ENCODE data around the gene PLPPR2.
"Not testable (repeated sequence)": the region's sequence is repeated elsewhere in the genome, so short reads cannot be mapped to it uniquely, and the experiment has no call there.

The PLPPR2 gene

GRCh38 chr19:11335449-11336146 is 19.6 kb upstream of the PLPPR2 start:
- Mint-ChIP-seq H3K27ac (no peak overlapping the region), H3K27me3 (no peaks in the 10 kb centered on the region), H3K4me3 (no peak overlapping the region), H3K36me3 (peaks cover 10% of the 10 kb centered on the region), H3K4me1 (peaks cover 27% of the 10 kb centered on the region), H3K9me3 (no peaks in the 10 kb centered on the region)

- Mint-ChIP-seq H3K4me1 (peaks cover 27% of the 10 kb centered on the region), H3K9me3 (no peaks in the 10 kb centered on the region), H3K27me3 (no peaks in the 10 kb centered on the region), H3K36me3 (peaks cover 8% of the 10 kb centered on the region), H3K4me3 (no peak overlapping the region), H3K27ac (no peak overlapping the region)
Measured at GRCh38 chr19:11337080-11337479, 18.2 kb upstream of the PLPPR2 start.

- Mint-ChIP-seq H3K27me3 (no peaks in the 10 kb centered on the region), H3K36me3 (peaks cover 7% of the 10 kb centered on the region), H3K4me3 (no peak overlapping the region), H3K4me1 (peaks cover 27% of the 10 kb centered on the region), H3K9me3 (no peaks in the 10 kb centered on the region), H3K27ac (no peak overlapping the region)
Measured at GRCh38 chr19:11338121-11338520, 17.1 kb upstream of the PLPPR2 start.

- no peaks in the 10 kb centered on the region for H3K27me3 Mint-ChIP-seq
- H3K4me1 Mint-ChIP-seq, result peaks cover 27% of the 10 kb centered on the region
- peaks cover 7% of the 10 kb centered on the region for H3K36me3 Mint-ChIP-seq
- H3K9me3 Mint-ChIP-seq, result no peaks in the 10 kb centered on the region
- H3K27ac Mint-ChIP-seq, result no peak overlapping the region
- peak overlapping the region; percentile 66 for H3K4me3 Mint-ChIP-seq
Measured at GRCh38 chr19:11338569-11339253, 16.5 kb upstream of the PLPPR2 start.

GRCh38 chr19:11339254-11340098 is 15.8 kb upstream of the PLPPR2 start, which contains the start of gene RAB3D:
RAB3D (minus strand) TSS chr19:11339657; CDS start chr19:11337399, 2,258 bp downstream.
- peak within 1 kb of the TSS; percentile 66 for H3K4me3 Mint-ChIP-seq
- no peak within 1 kb of the TSS for H3K27ac Mint-ChIP-seq
- no peaks in the 10 kb centered on the region for H3K9me3 Mint-ChIP-seq
- no peaks in the 10 kb centered on the region for H3K27me3 Mint-ChIP-seq
- H3K4me1 Mint-ChIP-seq, result peaks cover 30% of the 10 kb centered on the region
- H3K36me3 Mint-ChIP-seq, result peaks cover 7% of the 10 kb centered on the region

- H3K27me3 Mint-ChIP-seq, H3K36me3 Mint-ChIP-seq, H3K27ac Mint-ChIP-seq, H3K9me3 Mint-ChIP-seq: not testable (repeated sequence)
- Mint-ChIP-seq H3K4me1 (peaks cover 33% of the 10 kb centered on the region), H3K4me3 (peak overlapping the region; percentile 64)
Measured at GRCh38 chr19:11340099-11340467, 15.1 kb upstream of the PLPPR2 start.

- H3K27me3 Mint-ChIP-seq, result no peaks in the 10 kb centered on the region
- H3K4me1 Mint-ChIP-seq, result peaks cover 51% of the 10 kb centered on the region
- H3K9me3 Mint-ChIP-seq, result no peaks in the 10 kb centered on the region
- no peak overlapping the region for H3K4me3 Mint-ChIP-seq
- peaks cover 2% of the 10 kb centered on the region for H3K36me3 Mint-ChIP-seq
- H3K27ac Mint-ChIP-seq, result no peak overlapping the region
Measured at GRCh38 chr19:11342429-11342828, 12.8 kb upstream of the PLPPR2 start.

- Mint-ChIP-seq H3K27ac (peak overlapping the region; percentile 99), H3K4me1 (peaks cover 31% of the 10 kb centered on the region), H3K27me3 (no peaks in the 10 kb centered on the region), H3K36me3 (peaks cover 2% of the 10 kb centered on the region), H3K4me3 (peak overlapping the region; percentile 100), H3K9me3 (no peaks in the 10 kb centered on the region)
Measured at GRCh38 chr19:11345122-11345803, 10.0 kb upstream of the PLPPR2 start.

- no peaks in the 10 kb centered on the region for H3K9me3 Mint-ChIP-seq
- peak within 1 kb of the TSS; percentile 100 for H3K4me3 Mint-ChIP-seq
- peak within 1 kb of the TSS; percentile 99 for H3K27ac Mint-ChIP-seq
- peaks cover 31% of the 10 kb centered on the region for H3K4me1 Mint-ChIP-seq
- no peaks in the 10 kb centered on the region for H3K27me3 Mint-ChIP-seq
- peaks cover 2% of the 10 kb centered on the region for H3K36me3 Mint-ChIP-seq
Measured at GRCh38 chr19:11346104-11346940, 8.9 kb upstream of the PLPPR2 start, which contains the start of the genes CCDC159 and TMEM205. CCDC159 (plus strand) TSS chr19:11346519; CDS start chr19:11346607, 88 bp downstream. TMEM205 (minus strand) TSS chr19:11346268; CDS start chr19:11345619, 649 bp downstream.

GRCh38 chr19:11347546-11348039 is 7.6 kb upstream of the PLPPR2 start:
- Mint-ChIP-seq H3K9me3 (no peaks in the 10 kb centered on the region), H3K4me1 (peaks cover 31% of the 10 kb centered on the region), H3K27me3 (no peaks in the 10 kb centered on the region), H3K27ac (peak overlapping the region; percentile 55), H3K36me3 (peaks cover 2% of the 10 kb centered on the region), H3K4me3 (peak overlapping the region; percentile 100)

GRCh38 chr19:11349171-11349570 is 6.1 kb upstream of the PLPPR2 start:
- no peaks in the 10 kb centered on the region for H3K27me3 Mint-ChIP-seq
- H3K9me3 Mint-ChIP-seq, result no peaks in the 10 kb centered on the region
- H3K4me1 Mint-ChIP-seq, result peaks cover 31% of the 10 kb centered on the region
- H3K27ac Mint-ChIP-seq, result no peak overlapping the region
- no peak overlapping the region for H3K4me3 Mint-ChIP-seq
- peaks cover 2% of the 10 kb centered on the region for H3K36me3 Mint-ChIP-seq

- H3K9me3 Mint-ChIP-seq, H3K4me3 Mint-ChIP-seq: not testable (repeated sequence)
Measured at GRCh38 chr19:11354102-11354501, 1.1 kb upstream of the PLPPR2 start.

GRCh38 chr19:11356074-11356397 is 804 bp downstream of the PLPPR2 start:
- Mint-ChIP-seq H3K27ac (no peak overlapping the region), H3K4me1 (peaks cover 10% of the 10 kb centered on the region), H3K9me3 (no peaks in the 10 kb centered on the region), H3K27me3 (no peaks in the 10 kb centered on the region), H3K4me3 (peak overlapping the region; percentile 77), H3K36me3 (no peaks in the 10 kb centered on the region)

More at GRCh38 chr19:11354102-11354501, 1.1 kb upstream of the PLPPR2 start:
- not testable (repeated sequence) for H3K27me3 Mint-ChIP-seq, H3K27ac Mint-ChIP-seq, H3K36me3 Mint-ChIP-seq, H3K4me1 Mint-ChIP-seq

- peaks cover 10% of the 10 kb centered on the region for H3K4me1 Mint-ChIP-seq
- no peak overlapping the region for H3K4me3 Mint-ChIP-seq
- no peak overlapping the region for H3K27ac Mint-ChIP-seq
Measured at GRCh38 chr19:11356676-11357550, 1.7 kb downstream of the PLPPR2 start.

More at GRCh38 chr19:11356676-11357550, 1.7 kb downstream of the PLPPR2 start:
- Mint-ChIP-seq H3K9me3 (no peaks in the 10 kb centered on the region), H3K36me3 (no peaks in the 10 kb centered on the region), H3K27me3 (no peaks in the 10 kb centered on the region)
